Measurements from ENCODE around the gene CYP3A7. TPM values are rescaled to one million over a fixed set of nuclear protein-coding genes. Genes with fewer than 3 reads are reported as not detected.

CYP3A7 gene
- total RNA-seq, 1 experiment from 2014 or later, result not detected

DNA sequence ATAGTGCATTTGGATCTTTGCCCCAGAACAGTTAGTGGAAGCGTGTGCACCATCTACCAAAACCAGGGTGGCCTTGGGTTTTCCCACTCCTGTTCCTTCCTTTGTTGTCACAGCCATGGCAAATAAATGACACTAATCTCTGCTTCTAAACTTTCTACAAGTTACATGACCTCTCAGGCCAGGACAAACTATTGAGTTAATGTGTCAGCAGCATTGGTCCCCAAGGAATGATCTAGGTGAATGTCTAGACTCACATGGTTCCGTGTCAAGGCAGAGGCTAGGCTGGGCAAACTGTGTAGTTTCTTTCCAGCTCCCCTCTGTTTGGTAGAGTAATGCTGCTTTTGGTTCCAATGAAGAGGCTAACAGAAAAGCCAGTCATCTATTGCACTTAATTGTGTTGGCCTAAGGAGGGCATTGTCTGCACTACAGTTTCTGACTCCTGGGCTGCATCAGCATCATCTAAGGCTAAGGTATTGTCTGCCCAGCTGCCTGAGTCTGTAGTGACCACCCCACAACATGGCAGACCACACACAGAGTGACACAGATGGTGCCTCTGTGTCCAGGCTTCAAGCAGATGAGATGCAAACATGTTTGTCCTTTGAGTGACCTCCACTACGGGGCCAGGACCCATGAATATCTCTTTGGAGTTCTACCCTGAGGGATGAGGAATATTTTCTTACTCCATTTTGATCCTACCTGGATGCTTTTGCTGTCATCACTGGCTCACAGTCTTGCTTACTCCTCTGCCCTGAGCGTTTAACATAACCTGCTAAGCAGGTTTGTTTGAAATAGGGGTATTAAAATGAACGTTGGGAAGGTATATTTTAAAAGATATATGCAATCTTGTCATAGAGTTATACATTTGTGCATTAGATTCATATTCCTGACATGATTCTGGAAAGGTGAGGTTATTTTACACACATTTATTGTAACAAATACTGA lies 47.3 kb upstream of the CYP3A7 start:
- ChIA-PET POLR2A (no interaction called here), CTCF (no interaction called here)
- no TSS peak for BruUV-seq (replicated peaks)
- no peak overlapping the region for H3K4me3 ChIP-seq (ENCODE audit: low read depth in 2 of 2, low read length in 2 of 2)
- no peaks in the 10 kb centered on the region for H3K36me3 ChIP-seq (ENCODE audit: control insufficient read depth, insufficient read depth, low read length)
- no peaks in the 10 kb centered on the region for H3K4me1 ChIP-seq (ENCODE audit: control insufficient read depth, insufficient read depth, low read length)
- ATAC-seq (no peak), DNase-seq (ENCODE audit: low read depth, low spot score) (no peak)
- H3K27ac ChIP-seq (ENCODE audit: low read length), result no peak overlapping the region
- in situ Hi-C loops (cut with HindIII; ENCODE audit: low pct_unique_long_range_greater_than_20kb, low sequenced_read_pairs), result no loop called here
- TF ChIP-seq POLR2AphosphoS5 (IDR thresholded peaks at IDR 0.05; ENCODE audit: low read depth, low read length) (no peak), TCF7L2 (IDR thresholded peaks at IDR 0.05; ENCODE audit: low read depth, low read length) (no peak), SIN3A (IDR thresholded peaks at IDR 0.05; ENCODE audit: borderline replicate concordance, insufficient read depth, low read depth, low read length) (no peak)
- TF ChIP-seq, protein P1, sequence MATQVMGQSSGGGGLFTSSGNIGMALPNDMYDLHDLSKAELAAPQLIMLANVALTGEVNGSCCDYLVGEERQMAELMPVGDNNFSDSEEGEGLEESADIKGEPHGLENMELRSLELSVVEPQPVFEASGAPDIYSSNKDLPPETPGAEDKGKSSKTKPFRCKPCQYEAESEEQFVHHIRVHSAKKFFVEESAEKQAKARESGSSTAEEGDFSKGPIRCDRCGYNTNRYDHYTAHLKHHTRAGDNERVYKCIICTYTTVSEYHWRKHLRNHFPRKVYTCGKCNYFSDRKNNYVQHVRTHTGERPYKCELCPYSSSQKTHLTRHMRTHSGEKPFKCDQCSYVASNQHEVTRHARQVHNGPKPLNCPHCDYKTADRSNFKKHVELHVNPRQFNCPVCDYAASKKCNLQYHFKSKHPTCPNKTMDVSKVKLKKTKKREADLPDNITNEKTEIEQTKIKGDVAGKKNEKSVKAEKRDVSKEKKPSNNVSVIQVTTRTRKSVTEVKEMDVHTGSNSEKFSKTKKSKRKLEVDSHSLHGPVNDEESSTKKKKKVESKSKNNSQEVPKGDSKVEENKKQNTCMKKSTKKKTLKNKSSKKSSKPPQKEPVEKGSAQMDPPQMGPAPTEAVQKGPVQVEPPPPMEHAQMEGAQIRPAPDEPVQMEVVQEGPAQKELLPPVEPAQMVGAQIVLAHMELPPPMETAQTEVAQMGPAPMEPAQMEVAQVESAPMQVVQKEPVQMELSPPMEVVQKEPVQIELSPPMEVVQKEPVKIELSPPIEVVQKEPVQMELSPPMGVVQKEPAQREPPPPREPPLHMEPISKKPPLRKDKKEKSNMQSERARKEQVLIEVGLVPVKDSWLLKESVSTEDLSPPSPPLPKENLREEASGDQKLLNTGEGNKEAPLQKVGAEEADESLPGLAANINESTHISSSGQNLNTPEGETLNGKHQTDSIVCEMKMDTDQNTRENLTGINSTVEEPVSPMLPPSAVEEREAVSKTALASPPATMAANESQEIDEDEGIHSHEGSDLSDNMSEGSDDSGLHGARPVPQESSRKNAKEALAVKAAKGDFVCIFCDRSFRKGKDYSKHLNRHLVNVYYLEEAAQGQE (IDR thresholded peaks at IDR 0.05; ENCODE audit: insufficient read depth in 1 of 2, low read depth in 2 of 2, low read length in 1 of 2), result no peak
- TF ChIP-seq, protein P2, sequence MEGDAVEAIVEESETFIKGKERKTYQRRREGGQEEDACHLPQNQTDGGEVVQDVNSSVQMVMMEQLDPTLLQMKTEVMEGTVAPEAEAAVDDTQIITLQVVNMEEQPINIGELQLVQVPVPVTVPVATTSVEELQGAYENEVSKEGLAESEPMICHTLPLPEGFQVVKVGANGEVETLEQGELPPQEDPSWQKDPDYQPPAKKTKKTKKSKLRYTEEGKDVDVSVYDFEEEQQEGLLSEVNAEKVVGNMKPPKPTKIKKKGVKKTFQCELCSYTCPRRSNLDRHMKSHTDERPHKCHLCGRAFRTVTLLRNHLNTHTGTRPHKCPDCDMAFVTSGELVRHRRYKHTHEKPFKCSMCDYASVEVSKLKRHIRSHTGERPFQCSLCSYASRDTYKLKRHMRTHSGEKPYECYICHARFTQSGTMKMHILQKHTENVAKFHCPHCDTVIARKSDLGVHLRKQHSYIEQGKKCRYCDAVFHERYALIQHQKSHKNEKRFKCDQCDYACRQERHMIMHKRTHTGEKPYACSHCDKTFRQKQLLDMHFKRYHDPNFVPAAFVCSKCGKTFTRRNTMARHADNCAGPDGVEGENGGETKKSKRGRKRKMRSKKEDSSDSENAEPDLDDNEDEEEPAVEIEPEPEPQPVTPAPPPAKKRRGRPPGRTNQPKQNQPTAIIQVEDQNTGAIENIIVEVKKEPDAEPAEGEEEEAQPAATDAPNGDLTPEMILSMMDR (IDR thresholded peaks at IDR 0.05), result no peak
- H3K9me3 ChIP-seq (ENCODE audit: control insufficient read depth, insufficient read depth, low read depth, low read length), result no peaks in the 10 kb centered on the region
- H3K27me3 ChIP-seq (ENCODE audit: control insufficient read depth, insufficient read depth, low read length), result peaks cover 15% of the 10 kb centered on the region
- intact Hi-C loops (cut with micrococcal nuclease; ENCODE audit: unreplicated experiment), result no loop called here

DNA sequence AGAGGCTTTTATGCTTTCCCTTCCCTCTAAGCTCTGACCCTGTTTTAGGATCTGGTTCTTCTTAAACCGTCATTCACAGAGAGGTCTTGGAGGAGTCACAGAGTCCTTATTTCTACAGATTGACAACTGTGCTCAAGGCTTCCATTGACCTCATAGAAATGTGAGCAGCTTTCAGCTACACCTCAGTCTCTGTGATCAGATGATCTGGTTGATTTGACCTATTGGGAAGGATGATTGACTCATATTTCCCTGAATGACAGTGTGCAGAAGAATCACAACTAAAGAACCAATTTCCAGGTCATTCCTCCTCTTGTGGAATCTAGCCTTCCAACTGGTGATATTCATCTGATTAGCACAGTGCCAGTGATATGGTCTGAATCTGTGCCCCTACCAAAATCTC lies 45.6 kb upstream of the CYP3A7 start:
- intact Hi-C loops (cut with micrococcal nuclease; ENCODE audit: unreplicated experiment) (no loop called here), in situ Hi-C loops (cut with HindIII; ENCODE audit: low pct_unique_long_range_greater_than_20kb, low sequenced_read_pairs) (no loop called here)
- no TSS peak for BruUV-seq (replicated peaks)
- no peaks in the 10 kb centered on the region for H3K9me3 ChIP-seq (ENCODE audit: control insufficient read depth, insufficient read depth, low read depth, low read length)
- CTCF ChIA-PET, result no interaction called here
- ATAC-seq (no peak), DNase-seq (ENCODE audit: low read depth, low spot score) (no peak)
- H3K4me1 ChIP-seq (ENCODE audit: control insufficient read depth, insufficient read depth, low read length), result no peaks in the 10 kb centered on the region
- H3K4me3 ChIP-seq (ENCODE audit: low read depth in 2 of 2, low read length in 2 of 2), result no peak overlapping the region
- POLR2A ChIA-PET, result no interaction called here
- no peaks in the 10 kb centered on the region for H3K36me3 ChIP-seq (ENCODE audit: control insufficient read depth, insufficient read depth, low read length)
- no peak overlapping the region for H3K27ac ChIP-seq (ENCODE audit: low read length)
- H3K27me3 ChIP-seq (ENCODE audit: control insufficient read depth, insufficient read depth, low read length), result peaks cover 15% of the 10 kb centered on the region
- TF ChIP-seq, protein P2 (IDR thresholded peaks at IDR 0.05), result no peak
- TF ChIP-seq TCF7L2 (IDR thresholded peaks at IDR 0.05; ENCODE audit: low read depth, low read length) (no peak), POLR2AphosphoS5 (IDR thresholded peaks at IDR 0.05; ENCODE audit: low read depth, low read length) (no peak), SIN3A (IDR thresholded peaks at IDR 0.05; ENCODE audit: borderline replicate concordance, insufficient read depth, low read depth, low read length) (no peak)
- TF ChIP-seq, protein P1 (IDR thresholded peaks at IDR 0.05; ENCODE audit: insufficient read depth in 1 of 2, low read depth in 2 of 2, low read length in 1 of 2), result no peak

All from Panc1 (cell line).